Mononuclear cell (primary cell): ENCODE data around the gene PNPLA5. TPM values are rescaled to one million over a fixed set of nuclear protein-coding genes. Genes with fewer than 3 reads are reported as not detected.

ENCODE experiments used
- H3K27me3 ChIP-seq: 2 replicates; pipeline ENCODE4 v1.6.0; 2011; ENCODE audit warnings: low read length, control low read depth; ENCODE audit not compliant: insufficient read depth
- H3K4me1 ChIP-seq: 2 replicates; pipeline ENCODE4 v1.5.1; 2011; ENCODE audit warnings: mild to moderate bottlenecking, low read length, control low read depth; ENCODE audit not compliant: insufficient read depth
- H3K4me3 ChIP-seq: 2 replicates; pipeline ENCODE4 v1.5.1; 2011; ENCODE audit warnings: mild to moderate bottlenecking, low read length, moderate library complexity
- H3K9me3 ChIP-seq: 2 replicates; pipeline ENCODE4 v1.5.1; 2011; ENCODE audit warnings: low read depth, mild to moderate bottlenecking, control low read depth, low read length
- total RNA-seq: library from RNA; depleted of rRNA; stranded (reverse); fragments of >200 nt; gene quantifications from one replicate; pipeline ENCODE4 v1.2.3, GENCODE V29; 2012

The PNPLA5 gene, protein sequence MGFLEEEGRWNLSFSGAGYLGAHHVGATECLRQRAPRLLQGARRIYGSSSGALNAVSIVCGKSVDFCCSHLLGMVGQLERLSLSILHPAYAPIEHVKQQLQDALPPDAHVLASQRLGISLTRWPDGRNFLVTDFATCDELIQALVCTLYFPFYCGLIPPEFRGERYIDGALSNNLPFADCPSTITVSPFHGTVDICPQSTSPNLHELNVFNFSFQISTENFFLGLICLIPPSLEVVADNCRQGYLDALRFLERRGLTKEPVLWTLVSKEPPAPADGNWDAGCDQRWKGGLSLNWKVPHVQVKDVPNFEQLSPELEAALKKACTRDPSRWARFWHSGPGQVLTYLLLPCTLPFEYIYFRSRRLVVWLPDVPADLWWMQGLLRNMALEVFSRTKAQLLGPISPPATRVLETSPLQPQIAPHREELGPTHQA
- total RNA-seq, result not detected

GRCh38 chr22:43891360-43892182, at the start of gene PNPLA5:
Gene PNPLA5 (minus strand): TSS chr22:43892013. CDS start chr22:43891880, 133 bp downstream.
- no peaks in the 10 kb centered on the region for H3K4me1 ChIP-seq
- no peak within 1 kb of the TSS for H3K4me3 ChIP-seq
- no peaks in the 10 kb centered on the region for H3K9me3 ChIP-seq
- peaks cover 19% of the 10 kb centered on the region for H3K27me3 ChIP-seq

DNA sequence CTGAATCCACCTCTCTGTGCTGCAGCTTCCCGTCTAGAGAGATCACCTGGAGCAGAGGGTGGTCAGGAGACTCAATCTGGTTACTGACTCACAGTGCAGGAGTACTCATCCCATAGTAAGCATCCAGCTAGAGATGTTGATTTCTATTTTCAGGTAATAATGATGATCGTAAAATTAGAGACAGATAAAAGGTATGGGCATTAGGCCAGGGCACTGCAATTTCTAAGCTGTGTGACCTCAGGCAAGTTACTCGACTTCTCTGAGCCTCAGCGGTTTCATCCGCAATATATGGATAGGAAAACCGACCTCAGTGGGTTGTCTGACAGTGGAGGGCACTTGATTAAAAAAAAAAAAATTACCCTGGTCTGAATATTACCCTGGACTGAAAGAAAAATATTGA, 49.6 kb upstream of the PNPLA5 start:
- no peaks in the 10 kb centered on the region for H3K27me3 ChIP-seq
- H3K4me3 ChIP-seq, result no peak overlapping the region
- no peaks in the 10 kb centered on the region for H3K4me1 ChIP-seq
- H3K9me3 ChIP-seq, result no peaks in the 10 kb centered on the region

GRCh38 chr22:43931771-43932170, 40.0 kb upstream of the PNPLA5 start:
- Histone ChIP-seq H3K4me1 (peaks cover 5% of the 10 kb centered on the region), H3K9me3 (no peaks in the 10 kb centered on the region), H3K4me3 (no peak overlapping the region), H3K27me3 (no peaks in the 10 kb centered on the region)

DNA sequence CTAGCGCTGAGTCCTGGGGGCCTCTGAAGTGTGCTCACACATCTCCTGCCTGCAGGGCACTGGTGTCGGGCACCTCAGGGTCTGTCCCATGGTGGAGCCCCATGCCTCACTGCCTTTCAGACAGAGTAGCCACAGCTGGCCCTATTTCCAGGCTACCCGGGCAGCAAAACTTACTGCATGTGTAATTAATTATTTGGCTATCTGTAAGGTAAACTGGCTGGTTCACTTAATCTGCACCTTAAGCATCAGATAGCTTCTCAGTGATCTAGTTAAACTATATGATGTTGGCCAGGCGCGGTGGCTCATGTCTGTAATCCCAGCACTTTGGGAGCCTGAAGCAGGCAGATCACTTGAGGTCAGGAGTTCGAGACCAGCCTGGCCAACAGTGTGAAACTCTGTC, 37.1 kb upstream of the PNPLA5 start:
- Histone ChIP-seq H3K9me3 (no peaks in the 10 kb centered on the region), H3K4me1 (peaks cover 11% of the 10 kb centered on the region), H3K4me3 (no peak overlapping the region), H3K27me3 (peaks cover 14% of the 10 kb centered on the region)

DNA sequence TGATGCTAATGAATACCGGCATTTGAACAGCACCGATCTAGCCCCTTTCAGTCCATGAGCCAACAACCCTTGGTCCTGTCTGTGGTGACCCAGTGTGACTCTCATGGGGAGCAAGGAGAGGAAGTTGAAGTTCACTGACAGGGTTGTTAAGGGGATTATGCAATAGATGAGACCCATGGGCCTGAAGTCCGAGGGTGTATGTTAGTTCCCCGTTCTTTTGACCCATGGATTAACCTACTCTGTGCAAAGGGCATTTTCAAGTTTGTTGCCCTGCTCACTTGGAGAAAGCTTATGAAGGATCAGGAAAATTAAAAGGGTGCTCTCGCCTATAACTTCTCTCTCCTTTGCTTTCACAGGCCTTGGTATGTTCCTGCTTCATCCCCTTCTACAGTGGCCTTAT, 36.7 kb upstream of the PNPLA5 start:
- Histone ChIP-seq H3K27me3 (peaks cover 14% of the 10 kb centered on the region), H3K9me3 (no peaks in the 10 kb centered on the region), H3K4me1 (peaks cover 13% of the 10 kb centered on the region), H3K4me3 (no peak overlapping the region)

GRCh38 chr22:43926349-43926710, 34.5 kb upstream of the PNPLA5 start:
- Histone ChIP-seq H3K27me3 (peaks cover 14% of the 10 kb centered on the region), H3K9me3 (no peaks in the 10 kb centered on the region), H3K4me1 (peaks cover 13% of the 10 kb centered on the region), H3K4me3 (no peak overlapping the region)

GRCh38 chr22:43925433-43926348, 33.9 kb upstream of the PNPLA5 start:
- H3K27me3 ChIP-seq, result peaks cover 14% of the 10 kb centered on the region
- H3K9me3 ChIP-seq, result no peaks in the 10 kb centered on the region
- H3K4me3 ChIP-seq, result no peak overlapping the region
- peaks cover 13% of the 10 kb centered on the region for H3K4me1 ChIP-seq

DNA sequence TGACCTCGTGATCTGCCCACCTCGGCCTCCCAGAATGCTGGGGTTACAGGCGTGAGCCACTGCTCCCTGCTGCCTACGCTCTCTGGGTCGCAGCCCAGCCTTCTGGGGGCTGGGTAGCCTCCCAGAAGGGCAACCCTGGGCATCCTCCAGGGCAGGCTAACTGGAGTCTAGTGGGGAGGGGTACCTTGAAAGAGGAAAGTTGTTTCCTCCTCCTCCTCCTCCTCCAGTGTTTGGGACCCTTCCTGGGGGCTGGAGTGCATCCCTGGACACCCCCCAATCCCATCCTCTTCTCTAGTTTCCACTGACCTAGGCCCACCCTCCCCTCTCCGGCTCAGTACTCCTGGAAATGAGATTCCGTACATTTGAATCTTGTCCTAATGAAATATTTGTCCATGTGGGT, 33.1 kb upstream of the PNPLA5 start:
- H3K4me1 ChIP-seq, result peaks cover 13% of the 10 kb centered on the region
- peaks cover 14% of the 10 kb centered on the region for H3K27me3 ChIP-seq
- H3K9me3 ChIP-seq, result no peaks in the 10 kb centered on the region
- no peak overlapping the region for H3K4me3 ChIP-seq

- H3K4me1 ChIP-seq, result peaks cover 13% of the 10 kb centered on the region
- no peaks in the 10 kb centered on the region for H3K9me3 ChIP-seq
- peak within 1 kb of the TSS; percentile 27 for H3K4me3 ChIP-seq
- peaks cover 14% of the 10 kb centered on the region for H3K27me3 ChIP-seq
Measured at GRCh38 chr22:43923631-43924464, 32.0 kb upstream of the PNPLA5 start, which contains the start of gene PNPLA3. Gene PNPLA3 (plus strand): TSS chr22:43923805. CDS start chr22:43923912, 107 bp downstream.

DNA sequence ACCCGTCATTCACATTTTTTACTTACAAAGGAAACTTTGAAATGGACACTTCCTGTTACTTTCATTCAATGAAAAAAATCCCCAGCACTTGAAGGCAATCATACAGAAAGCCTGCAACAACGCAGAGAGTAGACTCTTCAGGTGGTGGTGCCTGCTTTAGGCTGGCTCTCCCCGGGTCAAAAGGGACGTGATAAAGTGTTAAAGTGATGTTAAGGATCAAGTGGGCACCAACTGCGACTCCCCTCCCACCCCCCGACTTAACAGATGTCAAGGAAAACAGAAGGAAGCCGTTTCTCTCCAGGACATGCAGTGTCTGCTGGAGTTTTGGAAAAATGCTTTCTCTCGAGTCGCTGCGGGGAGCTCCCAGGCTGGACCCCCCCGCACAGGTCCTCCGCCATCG, 31.4 kb upstream of the PNPLA5 start:
- Histone ChIP-seq H3K27me3 (peaks cover 14% of the 10 kb centered on the region), H3K4me1 (peaks cover 10% of the 10 kb centered on the region), H3K4me3 (no peak overlapping the region), H3K9me3 (no peaks in the 10 kb centered on the region)

DNA sequence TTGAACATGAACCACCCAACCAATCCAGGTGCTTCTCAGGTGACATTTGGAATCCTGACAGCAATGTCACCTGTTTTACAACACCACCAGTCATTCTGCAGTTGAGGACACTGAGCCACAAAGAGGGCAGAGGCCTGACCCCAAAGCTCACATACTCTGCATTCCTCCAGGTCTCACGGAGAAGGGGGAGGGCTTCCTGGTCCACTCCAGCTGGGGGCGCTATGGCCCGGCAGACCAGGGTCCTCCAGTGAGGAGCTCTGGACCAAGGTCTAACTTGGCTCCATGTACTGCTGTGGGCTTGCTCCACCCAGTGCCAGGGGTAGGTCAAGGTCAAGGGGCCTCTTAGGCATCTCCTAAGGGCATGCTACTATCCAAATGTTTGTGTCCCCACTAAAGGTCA, 30.3 kb upstream of the PNPLA5 start:
- H3K9me3 ChIP-seq, result no peaks in the 10 kb centered on the region
- peaks cover 8% of the 10 kb centered on the region for H3K4me1 ChIP-seq
- peaks cover 14% of the 10 kb centered on the region for H3K27me3 ChIP-seq
- no peak overlapping the region for H3K4me3 ChIP-seq

- Histone ChIP-seq H3K4me1 (peaks cover 8% of the 10 kb centered on the region), H3K4me3 (no peak overlapping the region), H3K9me3 (no peaks in the 10 kb centered on the region), H3K27me3 (peaks cover 14% of the 10 kb centered on the region)
Measured at GRCh38 chr22:43921370-43921769, 29.6 kb upstream of the PNPLA5 start.

DNA sequence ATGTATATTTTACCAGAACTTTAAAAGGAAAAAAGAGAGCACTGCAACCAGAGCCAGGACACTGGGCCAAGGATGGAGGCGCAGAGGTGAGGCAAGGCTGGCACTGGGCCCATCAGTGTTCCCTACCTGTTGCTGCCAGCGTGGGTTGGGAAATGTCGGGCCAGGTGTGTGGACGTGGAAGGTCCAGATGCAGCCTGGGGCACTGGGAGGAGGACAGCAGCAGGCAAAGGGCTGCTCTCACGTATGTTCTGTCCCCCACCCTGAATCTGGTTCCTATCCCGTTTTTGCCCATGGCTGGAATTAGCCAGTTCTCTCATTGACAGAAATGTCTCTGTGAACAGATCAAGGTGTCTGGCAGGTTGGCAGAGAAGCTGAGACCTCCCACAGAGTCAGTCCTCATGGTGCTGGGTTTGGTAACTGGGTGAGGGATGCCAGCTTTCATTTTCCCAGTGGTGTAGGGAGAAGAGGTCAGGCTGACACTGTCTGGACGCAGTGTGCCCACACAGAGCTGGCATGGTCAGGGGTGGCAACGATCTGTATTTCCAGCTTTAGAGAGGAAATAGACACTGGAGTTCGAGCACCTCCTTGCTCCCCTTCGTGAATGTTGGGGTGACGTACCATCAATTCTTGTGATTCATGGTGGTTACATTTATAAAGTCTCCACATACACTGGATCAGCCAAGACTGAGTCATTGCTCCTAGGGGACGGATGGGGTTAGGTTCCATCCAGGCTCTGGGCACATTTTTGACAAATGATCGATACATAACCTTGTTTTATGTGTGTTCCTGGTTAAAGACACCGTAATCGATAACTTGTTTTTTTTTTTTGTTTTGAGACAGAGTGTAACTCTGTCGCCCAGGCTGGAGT, 27.5 kb upstream of the PNPLA5 start:
- Histone ChIP-seq H3K4me1 (peaks cover 6% of the 10 kb centered on the region), H3K9me3 (no peaks in the 10 kb centered on the region), H3K27me3 (peaks cover 1% of the 10 kb centered on the region), H3K4me3 (no peak overlapping the region)
